Mesenchymal stem cell (in vitro differentiated cells and primary cell): ENCODE results near the gene GRM2.

Experiments
- DNase-seq: peaks from one replicate; pipeline ENCODE4 v3.0.0-alpha.2; 2013
- H2AFZ ChIP-seq: one replicate; pipeline ENCODE4 v1.6.1; 2013; ENCODE audit warnings: low read depth, mild to moderate bottlenecking, control low read depth, inconsistent platforms, low read length, moderate library complexity
- H2AK5ac ChIP-seq: 2 replicates; pipeline ENCODE4 v1.6.1; 2013; ENCODE audit warnings: low read length, moderate library complexity, mild to moderate bottlenecking, inconsistent platforms; ENCODE audit not compliant: severe bottlenecking
- H2BK120ac ChIP-seq: one replicate; pipeline ENCODE4 v1.6.1; 2013; ENCODE audit warnings: low read depth, mild to moderate bottlenecking, inconsistent platforms, low read length, moderate library complexity
- H2BK12ac ChIP-seq, 2 experiments: one replicate each; pipeline ENCODE4 v1.6.1; 2013; ENCODE audit warnings: inconsistent platforms in 2 of 2, low read length in 2 of 2, mild to moderate bottlenecking in 2 of 2, moderate library complexity in 2 of 2, control low read depth in 1 of 2
- H2BK15ac ChIP-seq: one replicate; pipeline ENCODE4 v1.6.1; 2013; ENCODE audit warnings: mild to moderate bottlenecking, low read depth, inconsistent platforms; ENCODE audit not compliant: poor library complexity, severe bottlenecking
- H2BK5ac ChIP-seq: 2 replicates; pipeline ENCODE4 v1.6.1; 2013; ENCODE audit warnings: low read depth, mild to moderate bottlenecking, low read length, control low read depth, inconsistent platforms; ENCODE audit not compliant: poor library complexity, severe bottlenecking
- H3K14ac ChIP-seq, 2 experiments: one replicate each; pipeline ENCODE4 v1.6.1; 2013; ENCODE audit warnings: inconsistent platforms in 2 of 2, low read length in 2 of 2, control low read depth in 1 of 2, mild to moderate bottlenecking in 1 of 2, moderate library complexity in 1 of 2
- H3K18ac ChIP-seq, 2 experiments: one replicate each; pipeline ENCODE4 v1.6.1; 2013; ENCODE audit warnings: inconsistent platforms in 2 of 2, low read length in 2 of 2, control low read depth in 1 of 2, low read depth in 1 of 2, mild to moderate bottlenecking in 1 of 2
- H3K23ac ChIP-seq, 2 experiments: one replicate each; pipeline ENCODE4 v1.6.1; 2013; ENCODE audit warnings: inconsistent platforms in 2 of 2, low read length in 2 of 2, mild to moderate bottlenecking in 2 of 2, moderate library complexity in 2 of 2, control low read depth in 1 of 2
- H3K27ac ChIP-seq: 2 replicates; pipeline ENCODE4 v1.5.1; 2013; ENCODE audit warnings: mild to moderate bottlenecking, moderate library complexity, low read length, control low read depth, inconsistent platforms; ENCODE audit not compliant: poor library complexity, severe bottlenecking
- H3K27me3 ChIP-seq, 2 experiments: 2 replicates each; pipeline versions ENCODE4 v1.6.1 to v1.7.0; 2013; ENCODE audit warnings: low read length in 2 of 2, mild to moderate bottlenecking in 2 of 2, moderate library complexity in 2 of 2, control low read depth in 1 of 2, inconsistent platforms in 1 of 2; ENCODE audit not compliant: control insufficient read depth in 1 of 2, insufficient read depth in 1 of 2
- H3K36me3 ChIP-seq, 2 experiments: 2 replicates each; pipeline versions ENCODE4 v1.6.1 to v1.7.0; 2013; ENCODE audit warnings: low read length in 2 of 2, control low read depth in 1 of 2, inconsistent platforms in 1 of 2, low read depth in 1 of 2, mild to moderate bottlenecking in 1 of 2; ENCODE audit not compliant: insufficient read depth in 2 of 2, control insufficient read depth in 1 of 2
- H3K4ac ChIP-seq, 2 experiments: one replicate each; pipeline ENCODE4 v1.6.1; 2013; ENCODE audit warnings: inconsistent platforms in 2 of 2, low read length in 2 of 2, mild to moderate bottlenecking in 2 of 2, moderate library complexity in 2 of 2, control low read depth in 1 of 2, low read depth in 1 of 2
- H3K4me1 ChIP-seq: 2 replicates; pipeline ENCODE4 v1.6.1; 2013; ENCODE audit warnings: low read depth, low read length, control low read depth; ENCODE audit not compliant: control insufficient read depth, insufficient read depth
- H3K4me2 ChIP-seq: 2 replicates; pipeline ENCODE4 v1.6.1; 2013; ENCODE audit warnings: low read length, mild to moderate bottlenecking, inconsistent platforms; ENCODE audit not compliant: poor library complexity, severe bottlenecking
- H3K4me3 ChIP-seq, 2 experiments: 2 replicates each; pipeline versions ENCODE4 v1.5.1 to v1.7.0; 2013; ENCODE audit warnings: low read length in 2 of 2, mild to moderate bottlenecking in 2 of 2, control low read depth in 1 of 2, low read depth in 1 of 2; ENCODE audit not compliant: insufficient read depth in 1 of 2
- H3K79me1 ChIP-seq: replicated peaks from 2 replicates; pipeline ENCODE4 v1.6.1; 2013; ENCODE audit warnings: mild to moderate bottlenecking, control low read depth, low read length, inconsistent platforms; ENCODE audit not compliant: poor library complexity, severe bottlenecking
- H3K9ac ChIP-seq: 2 replicates; pipeline ENCODE4 v1.7.0; 2013; ENCODE audit warnings: mild to moderate bottlenecking, low read length, moderate library complexity
- H3K9me3 ChIP-seq: 2 replicates; pipeline ENCODE4 v1.7.0; 2013; ENCODE audit warnings: mild to moderate bottlenecking, low read length; ENCODE audit not compliant: control insufficient read depth
- H4K8ac ChIP-seq: one replicate; pipeline ENCODE4 v1.6.1; 2013; ENCODE audit warnings: inconsistent platforms, mild to moderate bottlenecking, low read length, moderate library complexity
- H4K91ac ChIP-seq: one replicate; pipeline ENCODE4 v1.6.1; 2013; ENCODE audit warnings: mild to moderate bottlenecking, low read length, inconsistent platforms
- WGBS: methylation state at CpG from one replicate; pipeline ENCODE4 v1.1.7; 2013; ENCODE audit warnings: mixed read lengths; 5-methylcytosine and 5-hydroxymethylcytosine counted together

The GRM2 gene

GRCh38 chr3:51680196-51680595 lies 26.7 kb upstream of the GRM2 start:
- H2AK5ac ChIP-seq: no peak overlapping the region
- no peak overlapping the region for H4K8ac ChIP-seq
- no peak overlapping the region for H3K27ac ChIP-seq
- peaks cover 63 to 67% of the 10 kb centered on the region in 2 experiments for H3K36me3 ChIP-seq
- H2BK120ac ChIP-seq: no peak overlapping the region
- no peak overlapping the region for H2BK15ac ChIP-seq
- no peak overlapping the region for H3K4me2 ChIP-seq
- peak overlapping the region; percentile 8 for H3K9ac ChIP-seq
- no peak overlapping the region for H4K91ac ChIP-seq
- H2BK12ac ChIP-seq: no peak overlapping the region
- H3K18ac ChIP-seq: no peak overlapping the region
- peaks cover 82% of the 10 kb centered on the region for H3K79me1 ChIP-seq
- no peak overlapping the region for H3K23ac ChIP-seq
- H3K4me1 ChIP-seq: peaks cover 8% of the 10 kb centered on the region
- H3K4me3 ChIP-seq: no peak overlapping the region
- no peak for DNase-seq
- no peaks in the 10 kb centered on the region for H3K9me3 ChIP-seq
- H3K14ac ChIP-seq: no peak overlapping the region
- no peak overlapping the region for H3K4ac ChIP-seq
- WGBS: 95% methylated on average over 6 of the region's 6 CpGs
- H2AFZ ChIP-seq: no peak overlapping the region
- no peaks in the 10 kb centered on the region for H3K27me3 ChIP-seq
- no peak overlapping the region for H2BK5ac ChIP-seq

GRCh38 chr3:51680663-51681230 lies 26.1 kb upstream of the GRM2 start:
- Histone ChIP-seq H3K4me1 (peaks cover 5% of the 10 kb centered on the region), H3K4ac (no peak overlapping the region), H3K27ac (no peak overlapping the region), H3K79me1 (peaks cover 80% of the 10 kb centered on the region), H4K91ac (no peak overlapping the region), H3K9me3 (no peaks in the 10 kb centered on the region), H2BK120ac (no peak overlapping the region), H2BK15ac (no peak overlapping the region), H3K27me3 (no peaks in the 10 kb centered on the region), H2BK5ac (no peak overlapping the region), H2BK12ac (no peak overlapping the region), H3K4me3 (no peak overlapping the region), H3K4me2 (no peak overlapping the region), H3K23ac (no peak overlapping the region), H3K18ac (no peak overlapping the region), H3K14ac (no peak overlapping the region), H4K8ac (no peak overlapping the region), H3K36me3 (peaks cover 63 to 65% of the 10 kb centered on the region in 2 experiments), H3K9ac (peak overlapping the region; percentile 8), H2AK5ac (no peak overlapping the region), H2AFZ (no peak overlapping the region)
- DNase-seq: no peak
- WGBS: 100% methylated on average over 2 of the region's 2 CpGs

DNA sequence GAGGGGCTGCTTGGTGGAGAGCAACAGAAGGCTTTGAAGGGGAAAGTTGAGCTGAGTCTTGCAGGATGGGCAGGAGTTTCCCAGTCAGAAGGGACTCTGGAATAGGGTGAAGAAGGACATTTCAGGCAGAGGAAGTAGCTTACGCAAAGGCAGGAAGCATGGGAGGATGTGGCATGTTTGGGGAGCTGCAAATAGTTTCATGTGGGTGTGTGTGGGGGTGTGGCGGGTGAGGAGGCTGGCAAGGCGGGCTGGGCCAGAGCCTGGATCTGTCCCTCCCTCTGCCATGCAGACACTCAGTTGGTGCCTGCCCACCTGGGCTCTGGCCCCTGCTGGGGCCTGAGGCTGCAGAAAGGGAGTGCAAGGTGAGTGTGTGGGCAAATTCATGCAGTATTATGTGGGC lies 25.4 kb upstream of the GRM2 start:
- no peak for DNase-seq
- H4K91ac ChIP-seq: no peak overlapping the region
- H2BK12ac ChIP-seq: no peak overlapping the region
- no peak overlapping the region for H3K4me3 ChIP-seq
- H3K79me1 ChIP-seq: peaks cover 77% of the 10 kb centered on the region
- H3K4ac ChIP-seq: no peak overlapping the region
- 78% methylated on average over 3 of the region's 3 CpGs for WGBS
- no peak overlapping the region for H2BK15ac ChIP-seq
- no peak overlapping the region for H3K4me2 ChIP-seq
- no peak overlapping the region for H3K14ac ChIP-seq
- H3K18ac ChIP-seq: no peak overlapping the region
- H2BK5ac ChIP-seq: no peak overlapping the region
- H3K36me3 ChIP-seq: peaks cover 64 to 66% of the 10 kb centered on the region in 2 experiments
- H3K27ac ChIP-seq: no peak overlapping the region
- H3K23ac ChIP-seq: no peak overlapping the region
- H2BK120ac ChIP-seq: no peak overlapping the region
- H3K27me3 ChIP-seq: no peaks in the 10 kb centered on the region
- H4K8ac ChIP-seq: no peak overlapping the region
- peaks cover 6% of the 10 kb centered on the region for H3K4me1 ChIP-seq
- H3K9ac ChIP-seq: peak overlapping the region; percentile 8
- no peak overlapping the region for H2AK5ac ChIP-seq
- H3K9me3 ChIP-seq: no peaks in the 10 kb centered on the region
- H2AFZ ChIP-seq: no peak overlapping the region

DNA sequence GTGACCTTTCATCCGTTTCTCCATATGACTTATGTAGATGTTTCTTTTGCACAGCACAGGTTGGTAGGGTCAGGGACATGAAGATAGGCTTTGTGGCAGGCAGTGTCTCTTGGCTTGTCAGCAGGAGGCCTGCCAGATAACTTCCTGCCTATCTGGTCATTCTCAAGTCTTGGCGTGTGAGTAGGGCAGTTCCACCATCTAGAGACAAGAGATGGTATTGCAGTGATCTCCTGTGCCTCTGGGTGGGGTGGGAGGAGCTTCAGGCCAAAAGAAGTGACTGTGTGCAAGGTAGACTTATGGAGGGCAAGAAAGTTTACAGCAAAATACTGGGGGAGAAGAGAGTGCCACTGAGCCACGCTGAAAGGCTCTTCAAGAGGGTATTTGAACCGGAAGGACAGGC lies 24.8 kb upstream of the GRM2 start:
- Histone ChIP-seq H3K18ac (no peak overlapping the region), H3K4ac (no peak overlapping the region), H4K91ac (no peak overlapping the region), H3K9me3 (no peaks in the 10 kb centered on the region), H2BK5ac (no peak overlapping the region), H2AK5ac (no peak overlapping the region), H3K27me3 (no peaks in the 10 kb centered on the region), H3K4me2 (no peak overlapping the region), H3K4me3 (no peak overlapping the region), H2AFZ (no peak overlapping the region), H4K8ac (no peak overlapping the region), H3K14ac (no peak overlapping the region), H2BK12ac (no peak overlapping the region), H3K27ac (no peak overlapping the region), H3K79me1 (peaks cover 72% of the 10 kb centered on the region), H3K9ac (peak overlapping the region; percentile 8), H3K4me1 (peaks cover 8% of the 10 kb centered on the region), H2BK120ac (no peak overlapping the region), H2BK15ac (no peak overlapping the region), H3K36me3 (peaks cover 64 to 67% of the 10 kb centered on the region in 2 experiments), H3K23ac (no peak overlapping the region)
- DNase-seq: peak; percentile 92
- WGBS: 8% methylated on average over 4 of the region's 4 CpGs
